Measurements from ENCODE around the gene CSNK1E.

- no peak for TF ChIP-seq CTCF (IDR thresholded peaks at IDR 0.05; ENCODE audit: poor library complexity)
- no peak for TF ChIP-seq EZH2 (IDR thresholded peaks at IDR 0.05; ENCODE audit: borderline replicate concordance)
These were observed 690 bp downstream of the CSNK1E start for GRCh38 chr22:38316364-38317121.
